Duodenal mucosa (tissue), 2 donors: ENCODE data around the gene RASSF4.
A peak's percentile ranks its signal among the peaks of the same experiment; 100 is the strongest.

Experiments used
- H3K27ac ChIP-seq: one replicate; pipeline ENCODE4 v1.7.0; 2013; ENCODE audit warnings: low read depth, low read length
- H3K27me3 ChIP-seq, 2 donors: one replicate each; pipeline ENCODE4 v1.7.0; 2013; ENCODE audit warnings: low read length in 2 of 2, control low read depth in 1 of 2; ENCODE audit not compliant: insufficient read depth in 2 of 2, control insufficient read depth in 1 of 2
- H3K36me3 ChIP-seq, 2 donors: one replicate each; pipeline ENCODE4 v1.7.0; 2013; ENCODE audit warnings: low read length in 2 of 2, control low read depth in 1 of 2; ENCODE audit not compliant: insufficient read depth in 2 of 2, control insufficient read depth in 1 of 2
- H3K4me1 ChIP-seq, 2 donors: one replicate each; pipeline ENCODE4 v1.7.0; 2013; ENCODE audit warnings: low read length in 2 of 2, control low read depth in 1 of 2; ENCODE audit not compliant: insufficient read depth in 2 of 2, control insufficient read depth in 1 of 2
- H3K4me3 ChIP-seq, 2 donors: one replicate each; pipeline ENCODE4 v1.7.0; 2013; ENCODE audit warnings: low read length in 2 of 2, low read depth in 1 of 2
- H3K9ac ChIP-seq, 2 donors: one replicate each; pipeline ENCODE4 v1.7.0; 2013; ENCODE audit warnings: low read length in 2 of 2, low read depth in 1 of 2
- H3K9me3 ChIP-seq, 2 donors: one replicate each; pipeline ENCODE4 v1.7.0; 2013; ENCODE audit warnings: low read length in 2 of 2, control low read depth in 1 of 2; ENCODE audit not compliant: control insufficient read depth in 1 of 2

Gene RASSF4

DNA sequence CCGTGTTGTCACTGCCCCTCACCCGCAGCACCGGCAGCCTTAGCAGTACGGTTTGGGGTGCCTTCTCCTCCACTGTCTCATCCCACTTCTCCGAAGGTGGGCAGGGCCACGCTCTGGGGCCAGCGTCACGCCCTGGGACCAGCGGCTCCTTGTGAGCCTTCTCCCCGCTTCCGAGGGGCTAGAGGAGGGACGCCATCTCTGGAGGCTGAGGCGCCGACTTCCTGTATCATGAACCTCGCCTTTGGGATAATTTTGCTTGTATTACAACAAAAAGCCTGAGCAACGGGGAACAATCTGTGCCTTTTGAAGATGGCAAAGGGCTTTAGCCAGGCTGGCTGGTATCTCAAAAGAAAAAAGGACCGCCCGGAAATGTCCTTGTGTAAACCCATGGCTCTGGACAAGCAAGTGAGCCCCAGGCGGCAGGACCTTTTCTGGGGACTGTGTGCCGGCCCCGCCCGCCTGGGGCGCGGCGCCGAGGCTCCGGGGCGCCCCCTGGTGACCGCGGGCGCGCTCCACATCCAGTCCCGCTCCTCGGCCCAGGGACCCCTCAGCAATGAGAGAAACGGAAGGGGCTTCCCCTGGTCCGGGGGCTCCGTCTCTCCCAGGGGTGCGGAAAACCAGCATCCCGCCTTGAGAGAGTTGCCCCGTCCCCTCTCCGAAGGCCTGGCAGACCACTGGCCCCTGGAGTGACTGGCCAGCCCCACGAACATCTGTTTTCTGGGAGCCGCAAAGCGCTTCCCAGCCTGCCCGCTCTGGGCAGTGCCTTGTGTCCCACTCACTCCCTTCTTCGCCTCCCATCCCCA lies 15.2 kb downstream of the RASSF4 start:
- H3K27me3 ChIP-seq = no peaks in the 10 kb centered on the region
- H3K27ac ChIP-seq = peak overlapping the region; percentile 53
- peak overlapping the region; percentile 52 to 67 for H3K9ac ChIP-seq
- peak overlapping the region; percentile 66 to 77 for H3K4me3 ChIP-seq
- H3K36me3 ChIP-seq = peaks cover 0 to 29% of the 10 kb centered on the region in 2 donors
- H3K9me3 ChIP-seq = no peaks in the 10 kb centered on the region
- peaks cover 55 to 59% of the 10 kb centered on the region in 2 donors for H3K4me1 ChIP-seq

DNA sequence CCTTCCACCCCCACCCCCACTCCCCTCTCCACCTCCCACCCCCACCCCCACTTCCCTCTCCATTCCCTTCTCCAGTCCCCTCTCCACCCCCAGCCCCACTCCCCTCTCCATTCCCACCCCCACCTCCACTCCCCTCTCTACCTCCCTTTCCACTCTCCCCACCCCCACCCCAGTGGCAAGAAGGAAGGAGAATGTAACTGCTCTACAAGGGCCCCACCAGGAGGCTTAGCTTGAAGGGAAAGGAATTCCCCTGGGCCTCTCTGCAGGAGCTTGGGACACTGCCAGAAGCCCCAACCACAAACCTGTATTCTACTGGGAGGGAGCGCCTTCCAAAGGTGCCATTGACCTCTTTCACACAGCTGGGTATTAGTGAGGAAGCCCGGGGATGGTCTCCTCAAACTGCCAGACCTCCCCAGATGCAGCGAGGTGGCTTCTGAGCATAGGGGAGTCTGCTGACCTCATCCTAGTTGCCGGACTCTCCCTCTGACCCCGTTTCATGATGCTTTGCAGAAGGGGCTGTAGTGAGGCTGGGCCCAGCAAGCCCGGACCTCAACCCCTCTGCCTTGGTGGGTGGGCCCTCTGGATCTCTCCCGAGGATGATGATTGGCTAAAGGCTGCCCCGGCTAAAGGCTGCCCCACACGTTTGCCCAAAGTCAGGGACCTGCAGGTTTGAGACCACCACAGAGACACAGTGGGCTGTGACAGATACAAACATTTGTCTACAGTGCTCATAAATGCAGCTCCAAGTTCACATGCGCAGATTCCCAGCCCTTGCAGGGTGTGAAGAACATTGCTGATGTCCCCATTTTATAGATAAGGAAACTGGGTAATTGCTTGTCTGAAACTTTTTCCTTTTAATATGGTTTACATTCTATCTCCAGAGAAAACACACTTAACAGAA lies 16.1 kb downstream of the RASSF4 start:
- peaks cover 62 to 65% of the 10 kb centered on the region in 2 donors for H3K4me1 ChIP-seq

DNA sequence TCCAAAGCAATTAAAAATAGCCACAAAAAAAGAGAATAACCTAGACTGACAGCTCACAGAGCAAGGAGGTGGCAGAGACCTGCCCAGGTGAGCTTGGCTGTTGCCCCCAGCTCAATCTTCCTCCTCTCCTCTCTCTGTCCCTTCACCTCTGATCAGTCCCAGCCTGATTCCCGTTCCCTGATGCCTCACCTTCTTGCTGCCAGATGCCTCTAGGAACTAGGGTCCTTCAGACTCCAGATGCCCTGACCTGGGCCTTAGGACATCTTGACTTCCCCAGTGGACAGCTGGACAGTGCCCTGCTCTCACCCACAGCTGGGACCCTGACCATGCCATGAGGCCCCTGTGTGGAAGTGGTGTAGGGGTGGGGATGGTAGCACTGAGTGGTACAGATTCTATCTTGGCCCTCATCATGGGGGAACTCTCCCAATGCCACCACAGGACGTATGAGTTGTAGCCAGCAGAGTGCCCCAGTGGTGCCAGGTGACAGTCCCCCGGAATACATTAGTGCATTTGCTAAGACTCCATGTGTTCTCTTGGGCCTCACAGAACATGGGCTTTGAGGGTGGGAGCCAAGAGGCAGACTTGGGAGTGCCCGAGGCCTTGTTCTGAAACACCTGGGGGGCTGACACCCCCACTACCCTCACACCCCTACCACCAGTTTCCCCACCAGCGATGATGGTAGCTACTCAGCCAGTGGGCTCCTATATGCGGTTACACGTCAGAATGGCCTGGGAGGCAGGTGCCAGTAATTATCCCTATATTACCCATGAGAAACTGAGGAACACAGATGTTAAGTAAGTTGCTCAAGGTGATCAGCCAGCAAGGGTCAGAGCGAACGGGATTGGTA lies 17.0 kb downstream of the RASSF4 start:
- H3K27me3 ChIP-seq = no peaks in the 10 kb centered on the region
- H3K4me1 ChIP-seq = peaks cover 68 to 73% of the 10 kb centered on the region in 2 donors
- no peak overlapping the region for H3K27ac ChIP-seq
- no peaks in the 10 kb centered on the region for H3K9me3 ChIP-seq
- H3K4me3 ChIP-seq = peak overlapping the region; percentile 4 to 51
- H3K36me3 ChIP-seq = peaks cover 0 to 16% of the 10 kb centered on the region in 2 donors
- peak overlapping the region; percentile 6 to 15 for H3K9ac ChIP-seq

More for the DNA sequence above, 16.1 kb downstream of the RASSF4 start:
- Histone ChIP-seq H3K36me3 (peaks cover 0 to 25% of the 10 kb centered on the region in 2 donors), H3K27me3 (no peaks in the 10 kb centered on the region), H3K9me3 (no peaks in the 10 kb centered on the region), H3K4me3 (no peak overlapping the region), H3K9ac (no peak overlapping the region), H3K27ac (peak overlapping the region; percentile 13)

DNA sequence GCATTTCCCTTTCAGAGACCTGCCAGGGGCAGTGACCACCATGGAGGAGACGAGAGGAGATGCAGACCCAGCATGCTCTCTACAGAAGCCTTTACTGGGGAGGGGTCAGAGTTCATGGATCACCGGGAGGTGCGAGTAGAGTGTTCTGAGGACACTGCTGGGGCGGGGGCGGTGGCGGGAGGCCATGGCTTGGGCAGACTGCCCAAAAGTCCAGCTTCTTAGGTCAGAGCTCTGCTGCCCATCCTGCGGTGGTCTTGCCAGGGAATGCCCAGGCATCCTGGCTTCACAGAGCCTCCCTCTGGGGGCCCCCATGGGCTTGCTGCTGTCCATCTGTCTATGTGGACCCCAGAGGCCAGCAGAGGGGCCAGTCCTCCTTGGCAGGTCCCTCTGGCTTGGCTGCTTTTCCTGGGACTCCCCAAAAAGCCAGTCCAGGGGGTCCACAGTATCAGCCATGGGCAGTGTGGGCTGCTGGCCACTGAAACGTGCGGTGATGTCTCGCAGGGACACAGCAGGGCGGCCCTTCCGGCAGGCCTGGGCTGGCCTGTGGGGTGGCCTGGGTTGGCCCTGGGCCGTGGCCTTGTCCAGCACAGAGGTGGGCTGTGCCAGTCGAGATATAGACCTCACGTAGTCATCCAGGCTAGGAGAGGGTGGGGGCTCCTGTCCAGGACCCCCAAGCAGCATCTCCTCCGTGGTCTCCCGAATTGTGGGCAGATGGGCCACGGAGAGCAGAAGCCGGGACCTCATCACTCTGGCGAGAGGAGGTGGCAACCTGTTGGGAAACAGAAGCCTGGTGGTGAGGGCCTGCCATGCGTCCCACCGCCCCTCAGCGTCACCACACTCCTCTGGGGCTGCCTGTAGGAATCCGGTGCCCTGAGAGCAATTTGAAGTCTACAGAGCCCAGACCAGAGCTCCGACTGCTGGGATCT lies 17.9 kb downstream of the RASSF4 start:
- Histone ChIP-seq H3K4me1 (peaks cover 68 to 75% of the 10 kb centered on the region in 2 donors), H3K4me3 (peak overlapping the region; percentile 50 to 51), H3K9me3 (no peaks in the 10 kb centered on the region), H3K36me3 (peaks cover 0 to 15% of the 10 kb centered on the region in 2 donors), H3K27me3 (no peaks in the 10 kb centered on the region), H3K27ac (peak overlapping the region; percentile 75), H3K9ac (peak overlapping the region; percentile 43 to 63)

DNA sequence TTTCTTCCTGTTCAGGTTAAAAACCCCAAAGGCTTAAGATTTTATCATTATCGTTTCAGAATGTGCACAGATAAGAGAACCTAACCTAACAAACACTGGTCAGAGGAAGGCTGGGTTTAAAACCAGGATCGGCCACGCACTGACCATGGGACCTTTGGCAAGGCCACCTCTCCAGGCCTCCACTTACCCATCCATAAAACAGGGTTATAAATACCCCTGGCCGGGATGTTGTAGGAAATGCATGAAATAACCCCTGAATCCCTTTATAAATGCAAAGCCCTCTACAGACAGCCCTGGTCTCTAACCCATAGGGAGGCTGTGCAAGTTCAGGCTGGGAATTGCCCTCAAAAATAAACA lies 18.6 kb downstream of the RASSF4 start:
- Histone ChIP-seq H3K27me3 (no peaks in the 10 kb centered on the region), H3K27ac (peak overlapping the region; percentile 75), H3K9ac (peak overlapping the region; percentile 43 to 63), H3K4me3 (peak overlapping the region; percentile 50 to 51), H3K36me3 (peaks cover 0 to 15% of the 10 kb centered on the region in 2 donors), H3K9me3 (no peaks in the 10 kb centered on the region), H3K4me1 (peaks cover 64 to 71% of the 10 kb centered on the region in 2 donors)

DNA sequence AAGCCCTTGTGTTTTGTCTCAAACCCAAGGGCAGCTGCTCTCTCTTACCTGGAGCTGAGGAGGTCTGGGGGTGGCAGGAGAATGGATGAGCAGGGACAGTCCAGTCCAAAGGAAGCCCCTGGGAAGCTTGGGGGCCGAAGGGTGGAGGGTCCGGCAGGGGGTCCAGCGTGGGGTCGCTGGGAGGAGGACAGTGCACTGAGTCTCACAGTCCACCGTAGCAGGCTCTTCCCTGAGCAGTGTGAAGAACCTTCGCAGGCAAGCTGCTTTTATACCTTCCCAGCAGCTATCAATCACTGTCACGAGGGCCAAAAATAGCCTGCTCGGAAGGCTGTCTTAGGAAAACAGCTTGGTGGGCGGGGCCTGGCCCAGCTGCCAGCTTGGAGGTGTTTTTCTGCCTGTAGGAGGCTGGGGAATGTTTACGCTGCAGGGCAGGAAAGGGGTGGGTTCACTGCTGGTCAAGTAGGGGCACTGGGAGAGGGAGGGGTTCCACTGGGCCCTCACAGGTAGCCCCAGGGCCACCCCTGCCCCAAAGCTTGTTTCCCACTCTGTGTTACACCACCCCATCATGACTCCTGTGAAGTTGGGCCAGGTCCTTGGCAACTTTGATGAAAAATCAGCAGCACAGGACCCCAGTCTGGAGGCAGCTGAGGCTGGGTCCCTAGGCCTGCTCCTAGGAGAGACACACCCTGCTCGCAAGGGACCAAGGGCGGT lies 19.1 kb downstream of the RASSF4 start, which contains the start of gene DEPP1:
TSS of gene DEPP1 (minus strand) at position 240 of the 711 bp plus-strand sequence. CDS start 779 bp downstream, outside the sequence.
- Histone ChIP-seq H3K9me3 (no peaks in the 10 kb centered on the region), H3K9ac (peak within 1 kb of the TSS; percentile 43 to 63), H3K27ac (peak within 1 kb of the TSS; percentile 75), H3K4me1 (peaks cover 59 to 65% of the 10 kb centered on the region in 2 donors), H3K4me3 (peak within 1 kb of the TSS; percentile 50 to 51), H3K36me3 (peaks cover 0 to 15% of the 10 kb centered on the region in 2 donors), H3K27me3 (no peaks in the 10 kb centered on the region)

DNA sequence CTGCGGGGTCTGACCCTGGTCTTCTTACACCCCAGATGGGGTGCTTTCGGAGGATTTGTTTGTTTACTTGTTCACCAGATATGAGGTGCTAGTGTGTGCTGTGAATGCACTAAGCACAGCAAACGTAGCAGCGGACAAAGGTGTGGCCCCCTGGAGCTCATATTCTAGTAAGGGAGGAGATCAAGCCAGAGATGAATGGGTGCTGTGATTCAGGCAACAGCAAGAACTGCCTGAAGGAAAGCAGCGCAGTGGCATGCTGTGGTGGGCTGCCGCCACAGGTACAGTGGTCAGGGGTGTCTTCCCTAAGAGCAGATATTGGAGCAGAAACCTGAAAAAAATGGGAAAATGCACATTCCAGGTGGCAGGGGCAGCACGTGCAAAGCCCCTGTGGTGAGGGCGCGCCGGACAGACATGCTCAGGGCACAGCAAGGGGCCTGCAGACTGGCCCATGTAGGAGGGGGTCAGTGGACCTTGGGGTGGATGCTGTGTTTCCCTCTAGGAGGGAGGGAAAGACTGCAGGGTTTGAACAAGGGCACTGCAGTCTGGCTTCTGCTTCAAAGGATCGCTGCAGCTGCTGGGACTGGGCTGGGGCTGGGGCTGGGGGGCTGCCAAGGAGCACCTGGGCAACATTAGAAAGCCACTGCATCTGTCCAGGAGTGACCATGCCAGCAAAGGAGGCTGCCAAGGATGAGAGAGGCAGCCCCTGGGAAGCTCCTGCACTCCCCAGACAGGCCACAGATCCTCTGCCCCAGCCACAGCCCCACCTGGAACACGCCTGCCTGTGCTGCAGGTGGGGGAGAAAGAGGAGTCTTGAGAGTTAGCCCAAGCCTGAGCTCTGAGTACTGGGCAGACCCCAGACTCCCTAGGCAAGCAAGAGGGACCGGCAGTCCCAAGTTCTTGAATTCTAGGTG lies 19.9 kb downstream of the RASSF4 start:
- H3K27me3 ChIP-seq = no peaks in the 10 kb centered on the region
- peaks cover 51 to 57% of the 10 kb centered on the region in 2 donors for H3K4me1 ChIP-seq
- H3K4me3 ChIP-seq = no peak overlapping the region
- peaks cover 3 to 22% of the 10 kb centered on the region in 2 donors for H3K36me3 ChIP-seq
- H3K9ac ChIP-seq = peak overlapping the region in 1 of 2 donors; percentile 63
- H3K27ac ChIP-seq = peak overlapping the region; percentile 66
- H3K9me3 ChIP-seq = no peaks in the 10 kb centered on the region
